ENCODE data around the gene HPD.

- TF ChIP-seq CTCF (IDR thresholded peaks at IDR 0.05) (peak in 1 of 4 experiments; percentile 14), POLR2A (IDR thresholded peaks at IDR 0.05) (no peak)
Observed at GRCh38 chr12:121823101-121823726, 35.4 kb downstream of the HPD start.

Measured in uterus (tissue), 2 donors.